ENCODE results near the gene NFATC3. TPM values are rescaled to one million over a fixed set of nuclear protein-coding genes. Genes with fewer than 3 reads are reported as not detected.

The NFATC3 gene
- total RNA-seq, 1 donor from 2014 or later: 38.2 TPM

GRCh38 chr16:68072038-68072695, 13.0 kb upstream of the NFATC3 start:
- DNase-seq (ENCODE audit: low spot score): peak; percentile 89

- peak; percentile 65 for DNase-seq (ENCODE audit: low spot score)
These were observed 11.0 kb upstream of the NFATC3 start for GRCh38 chr16:68073902-68074760.

- DNase-seq (ENCODE audit: low spot score): peak; percentile 79
These were observed 10.2 kb upstream of the NFATC3 start for GRCh38 chr16:68074850-68075555.

- DNase-seq (ENCODE audit: low spot score): no peak
These were observed 9.2 kb upstream of the NFATC3 start for GRCh38 chr16:68075980-68076379.

- DNase-seq (ENCODE audit: low spot score): no peak
These were observed 8.6 kb upstream of the NFATC3 start for GRCh38 chr16:68076560-68076959.

GRCh38 chr16:68077866-68078700, 7.1 kb upstream of the NFATC3 start:
- peak; percentile 43 for DNase-seq (ENCODE audit: low spot score)

- DNase-seq (ENCODE audit: low spot score): peak; percentile 83
These were observed 6.3 kb upstream of the NFATC3 start for GRCh38 chr16:68078701-68079375.

GRCh38 chr16:68079376-68079625, 5.9 kb upstream of the NFATC3 start:
- no peak for DNase-seq (ENCODE audit: low spot score)

GRCh38 chr16:68079626-68080344, 5.4 kb upstream of the NFATC3 start:
- DNase-seq (ENCODE audit: low spot score): peak; percentile 91

GRCh38 chr16:68081861-68082628, 3.1 kb upstream of the NFATC3 start:
- peak; percentile 73 for DNase-seq (ENCODE audit: low spot score)

GRCh38 chr16:68082629-68083238, 2.4 kb upstream of the NFATC3 start:
- DNase-seq (ENCODE audit: low spot score): peak; percentile 62

- DNase-seq (ENCODE audit: low spot score): peak; percentile 59
These were observed 1.9 kb upstream of the NFATC3 start for GRCh38 chr16:68083239-68083781.

- DNase-seq (ENCODE audit: low spot score): no peak
These were observed 1.2 kb upstream of the NFATC3 start for GRCh38 chr16:68083861-68084503.

GRCh38 chr16:68084504-68085258, 489 bp upstream of the NFATC3 start:
- DNase-seq (ENCODE audit: low spot score): peak; percentile 95

- no peak for DNase-seq (ENCODE audit: low spot score)
These were observed 1.2 kb downstream of the NFATC3 start for GRCh38 chr16:68086336-68086841.

GRCh38 chr16:68086860-68087268, 1.7 kb downstream of the NFATC3 start:
- no peak for DNase-seq (ENCODE audit: low spot score)

GRCh38 chr16:68087688-68088087, 2.5 kb downstream of the NFATC3 start:
- DNase-seq (ENCODE audit: low spot score): no peak

All from mesenteric fat pad (tissue), 1 donor.